T-helper 1 cell treated with Interleukin-12 subunit alpha and Interleukin-12 subunit beta and Interleukin-4 antibody, amounts not matched to agents 30 ng/mL and 1 ng/mL, for 36 hours (primary cell): ENCODE measurements around the gene EIF1AD. TPM values are rescaled to one million over a fixed set of nuclear protein-coding genes. Genes with fewer than 3 reads are reported as not detected.
"Not testable (repeated sequence)": the region's sequence is repeated elsewhere in the genome, so short reads cannot be mapped to it uniquely, and the experiment has no call there.

Experiments
- intact Hi-C: fragments of 100-400 bp; cut with micrococcal nuclease; formaldehyde crosslinking; loops from one replicate; pipeline ENCODE4 v1.15.1; 2024
- total RNA-seq: library from RNA; stranded (reverse); gene quantifications from 2 replicates; pipeline ENCODE4 v1.2.3, GENCODE V29; 2022

The EIF1AD gene
- total RNA-seq, 1 donor from 2014 or later = 48.8 TPM

- intact Hi-C loops = no loop called here
Measured at GRCh38 chr11:65973439-65974110, 28.4 kb downstream of the EIF1AD start.

- intact Hi-C loops = no loop called here
Measured at GRCh38 chr11:65972116-65972515, 29.8 kb downstream of the EIF1AD start.

- intact Hi-C loops = no loop called here
Measured at GRCh38 chr11:65968600-65969482, 33.1 kb downstream of the EIF1AD start.

GRCh38 chr11:65967329-65967934 lies 34.5 kb downstream of the EIF1AD start:
- intact Hi-C loops = no loop called here

- intact Hi-C loops = no loop called here
Measured at GRCh38 chr11:65965986-65966762, 35.8 kb downstream of the EIF1AD start.

GRCh38 chr11:65964906-65965305 lies 37.1 kb downstream of the EIF1AD start:
- intact Hi-C loops = loop anchor here (5.0 kb wide), 1 partner anchor 302 kb away; the partner anchor contains the start of gene RAB1B

- intact Hi-C loops = loop anchor here (5.0 kb wide), 1 partner anchor 305 kb away; the partner anchor contains the start of gene RAB1B
Measured at GRCh38 chr11:65962141-65962564, 39.8 kb downstream of the EIF1AD start.

- intact Hi-C loops = loop anchor here (1.0 to 5.0 kb wide), 14 partner anchors 28 to 677 kb away; partner anchors contain the start of genes BANF1, C11orf68, CFL1 and DRAP1
Measured at GRCh38 chr11:65961267-65962140, 40.5 kb downstream of the EIF1AD start, which contains the start of gene SART1. SART1 (plus strand) TSS chr11:65961734; CDS start chr11:65961781, 47 bp downstream.

- intact Hi-C loops = loop anchor here (1.0 to 5.0 kb wide), 14 partner anchors 28 to 677 kb away; partner anchors contain the start of genes BANF1, C11orf68, CFL1 and DRAP1
Measured at GRCh38 chr11:65960824-65961266, 41.1 kb downstream of the EIF1AD start.

GRCh38 chr11:65958774-65959420 lies 43.1 kb downstream of the EIF1AD start:
- intact Hi-C loops = no loop called here

GRCh38 chr11:65958291-65958690 lies 43.7 kb downstream of the EIF1AD start:
- intact Hi-C loops = no loop called here

GRCh38 chr11:65954771-65955170 lies 47.2 kb downstream of the EIF1AD start:
- intact Hi-C loops = no loop called here

GRCh38 chr11:65953471-65953870 lies 48.5 kb downstream of the EIF1AD start:
- intact Hi-C loops = no loop called here

GRCh38 chr11:65952052-65952521 lies 49.9 kb downstream of the EIF1AD start:
- intact Hi-C loops = no loop called here

GRCh38 chr11:65951641-65952040 lies 50.3 kb downstream of the EIF1AD start:
- intact Hi-C loops = not testable (repeated sequence)

- intact Hi-C loops = not testable (repeated sequence)
Measured at GRCh38 chr11:65950711-65951110, 51.2 kb downstream of the EIF1AD start.

- intact Hi-C loops = no loop called here
Measured at GRCh38 chr11:65947603-65948125, 54.3 kb downstream of the EIF1AD start.

- intact Hi-C loops = no loop called here
Measured at GRCh38 chr11:65947133-65947532, 54.8 kb downstream of the EIF1AD start.

- intact Hi-C loops = no loop called here
Measured at GRCh38 chr11:65946655-65947054, 55.3 kb downstream of the EIF1AD start.
